Aorta (tissue), 5 donors: ENCODE measurements around the gene CHID1. TPM values are rescaled to one million over a fixed set of nuclear protein-coding genes. Genes with fewer than 3 reads are reported as not detected.

Source experiments
- ATAC-seq: fragments of 200-7000 bp; cut with Tn5 transposase; one replicate; pipeline ENCODE4 v1.9.1; 2022; ENCODE audit warnings: moderate library complexity; ENCODE audit not compliant: low FRiP score
- DNase-seq, 2 donors: peaks; one replicate each; pipeline ENCODE4 v3.0.0-alpha.2; 2020
- H3K27ac ChIP-seq, 2 donors: one replicate each; pipeline ENCODE4 v1.5.1; 2013; ENCODE audit warnings: low read length in 2 of 2, mild to moderate bottlenecking in 2 of 2, moderate library complexity in 2 of 2, control low read depth in 1 of 2, inconsistent platforms in 1 of 2, low read depth in 1 of 2
- H3K27me3 ChIP-seq, 2 donors: one replicate each; pipeline ENCODE4 v1.6.1; 2013; ENCODE audit warnings: control low read depth in 1 of 2, low read length in 1 of 2, mild to moderate bottlenecking in 1 of 2, moderate library complexity in 1 of 2; ENCODE audit not compliant: insufficient read depth in 2 of 2, control insufficient read depth in 1 of 2
- H3K36me3 ChIP-seq, 2 donors: one replicate each; pipeline ENCODE4 v1.6.1; 2013; ENCODE audit warnings: control low read depth in 1 of 2, low read length in 1 of 2, mild to moderate bottlenecking in 1 of 2; ENCODE audit not compliant: insufficient read depth in 2 of 2, control insufficient read depth in 1 of 2
- H3K4me1 ChIP-seq, 2 donors: one replicate each; pipeline ENCODE4 v1.6.1; 2013; ENCODE audit warnings: low read length in 2 of 2, control low read depth in 1 of 2, mild to moderate bottlenecking in 1 of 2, moderate library complexity in 1 of 2; ENCODE audit not compliant: insufficient read depth in 2 of 2, control insufficient read depth in 1 of 2
- H3K4me3 ChIP-seq, 2 donors: one replicate each; pipeline ENCODE4 v1.5.1; 2013; ENCODE audit warnings: low read length in 2 of 2, control low read depth in 1 of 2, mild to moderate bottlenecking in 1 of 2
- H3K9me3 ChIP-seq: one replicate; pipeline ENCODE4 v1.6.1; 2013; ENCODE audit warnings: mild to moderate bottlenecking, low read length; ENCODE audit not compliant: control insufficient read depth
- WGBS, 2 donors: extraction: QIAGEN DNeasy Blood & Tissue Kit; methylation state at CpG; one replicate each; pipeline ENCODE4 v1.1.7; 2013; 5-methylcytosine and 5-hydroxymethylcytosine counted together
- intact Hi-C, 2 donors: fragments of 100-400 bp; cut with DNase I; formaldehyde crosslinking; loops; one replicate each; pipeline versions ENCODE4 v1.14.2 to v1.15.0; 2022
- polyA plus RNA-seq, 2 donors: library from polyadenylated mRNA; stranded (reverse); fragments of 200-250 nt; gene quantifications; one replicate each; pipeline ENCODE4 v1.2.3, GENCODE V29; 2013
- total RNA-seq, 2 donors: library from RNA; stranded (reverse); fragmentation: NEBNext Ultra II Directional; extraction: Animal tissue kit (Norgen Biotek cat#: 25700); gene quantifications; one replicate each; pipeline ENCODE4 v1.2.1, GENCODE V29; 2021
- donor health status: healthy with polysubstance abuse.
- donor health status: Bipolar disorder and iron deficiency.
- donor health status: DM: no; HTN: no; CAD: no.
- donor health status: DM: no; HTN: no; CAD: no.
- donor health status: DM: yes; HTN: yes; CAD: no.

The CHID1 gene
- total and polyA plus RNA-seq, 4 donors, result 29.6 to 77.4 (median 57.8) TPM

DNA sequence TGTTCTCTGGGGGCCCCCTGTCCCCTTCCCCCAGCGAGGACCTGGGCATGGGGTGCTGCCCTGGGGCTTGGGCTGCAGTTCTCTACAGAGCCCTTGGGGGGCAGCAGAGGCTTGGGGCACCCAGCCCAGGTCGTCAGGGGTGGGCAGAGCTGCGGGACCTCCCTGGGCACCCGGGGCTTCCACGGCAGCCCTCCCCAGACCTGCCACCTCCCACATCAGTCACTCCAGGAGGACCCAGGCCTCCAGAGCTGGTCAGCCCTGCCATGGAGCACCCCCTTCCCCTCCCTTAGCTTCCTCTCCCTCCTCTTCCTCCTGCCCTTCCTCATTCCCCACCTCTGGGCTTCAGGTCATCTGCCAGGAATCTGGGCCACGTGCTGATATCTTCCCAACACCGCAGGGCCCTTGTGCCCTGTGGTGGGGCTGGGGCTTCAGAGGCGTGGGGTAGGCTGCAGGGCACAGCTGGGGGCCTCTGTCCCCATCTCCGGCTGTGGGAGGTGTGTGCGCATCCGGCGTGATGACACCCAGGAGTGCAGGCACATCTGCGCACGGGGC is 62.2 kb downstream of the CHID1 start:
- Histone ChIP-seq H3K27ac (no peak overlapping the region), H3K4me1 (no peaks in the 10 kb centered on the region), H3K4me3 (no peak overlapping the region), H3K36me3 (no peaks in the 10 kb centered on the region), H3K9me3 (no peaks in the 10 kb centered on the region), H3K27me3 (no peaks in the 10 kb centered on the region)
- 36 to 39% methylated on average over 13 to 14 of the region's 14 CpGs for WGBS, 2 donors
- DNase-seq, result peak in 1 of 2 donors; percentile 88
- no peak for ATAC-seq
- intact Hi-C loops, result loop anchor here (2.0 to 5.0 kb wide), 3 partner anchors 64 to 202 kb away; partner anchors contain the start of gene CHID1 (in 1 of the 2)

DNA sequence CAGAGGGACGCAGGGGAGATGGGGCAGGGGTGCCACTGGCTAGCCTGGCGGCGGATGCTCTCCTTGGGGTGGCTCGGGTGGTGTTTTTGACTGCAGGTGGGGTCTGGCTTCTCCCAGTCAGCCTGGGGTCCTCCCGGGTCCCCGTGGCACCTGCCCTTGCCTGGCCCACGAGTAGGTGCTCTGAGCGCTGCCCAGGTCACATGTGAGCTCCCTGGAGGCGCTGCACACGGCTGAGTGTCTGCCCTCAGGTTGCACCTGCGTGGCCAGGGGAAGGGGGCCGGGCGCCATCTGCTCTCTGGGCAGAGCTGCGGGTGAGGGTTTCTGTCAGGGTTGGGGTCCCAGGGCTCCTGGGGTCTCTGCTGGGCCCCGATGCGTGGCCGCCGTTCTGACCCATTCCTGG is 62.7 kb downstream of the CHID1 start:
- ATAC-seq (no peak), DNase-seq (no peak)
- Histone ChIP-seq H3K27me3 (no peaks in the 10 kb centered on the region), H3K27ac (no peak overlapping the region), H3K4me1 (no peaks in the 10 kb centered on the region), H3K4me3 (no peak overlapping the region), H3K9me3 (no peaks in the 10 kb centered on the region), H3K36me3 (no peaks in the 10 kb centered on the region)
- WGBS, 2 donors, result 87 to 90% methylated on average over 17 to 18 of the region's 18 CpGs
- intact Hi-C loops, result loop anchor here (2.0 to 5.0 kb wide), 3 partner anchors 64 to 203 kb away; partner anchors contain the start of gene CHID1 (in 1 of the 2)

DNA sequence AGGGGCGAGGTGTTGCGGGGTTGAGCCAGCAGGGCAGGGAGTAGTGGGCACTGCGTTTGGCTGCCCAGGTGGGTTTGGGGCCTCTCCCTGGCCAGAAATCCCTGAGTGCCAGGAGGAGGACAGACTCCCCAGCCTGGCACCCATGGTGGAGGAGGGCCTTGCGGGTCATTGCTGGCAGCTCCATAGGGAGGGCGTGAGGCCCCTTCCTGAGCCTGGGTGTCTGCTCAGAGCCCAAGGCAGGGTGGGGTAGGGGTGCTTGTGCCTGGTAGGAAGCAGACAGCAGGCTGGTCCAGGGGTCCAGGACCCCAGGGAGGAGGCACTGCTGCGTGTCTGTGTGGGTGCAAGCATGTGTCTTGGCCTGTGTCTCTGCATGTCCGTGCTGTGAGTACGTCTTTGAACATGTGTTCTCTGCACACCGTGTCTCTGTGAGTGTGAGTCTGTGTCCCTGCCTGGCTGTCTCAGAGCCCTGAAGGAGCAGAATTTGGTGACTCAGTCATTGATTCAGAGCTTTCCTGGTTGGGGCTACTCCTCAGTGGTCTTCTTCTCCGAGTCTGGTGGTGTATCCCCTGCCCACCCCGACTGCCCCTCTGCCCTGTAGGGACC is 64.0 kb downstream of the CHID1 start:
- H3K4me3 ChIP-seq, result no peak overlapping the region
- 57 to 60% methylated on average over 11 of the region's 11 CpGs for WGBS, 2 donors
- no peak for DNase-seq
- no peak for ATAC-seq
- H3K9me3 ChIP-seq, result no peaks in the 10 kb centered on the region
- no peaks in the 10 kb centered on the region for H3K4me1 ChIP-seq
- H3K36me3 ChIP-seq, result no peaks in the 10 kb centered on the region
- H3K27me3 ChIP-seq, result peaks cover 0 to 2% of the 10 kb centered on the region in 2 donors
- intact Hi-C loops, result loop anchor here (5.0 kb wide), 2 partner anchors 66 to 201 kb away; partner anchors contain the start of gene CHID1 (in 1 of the 2)
- H3K27ac ChIP-seq, result no peak overlapping the region

DNA sequence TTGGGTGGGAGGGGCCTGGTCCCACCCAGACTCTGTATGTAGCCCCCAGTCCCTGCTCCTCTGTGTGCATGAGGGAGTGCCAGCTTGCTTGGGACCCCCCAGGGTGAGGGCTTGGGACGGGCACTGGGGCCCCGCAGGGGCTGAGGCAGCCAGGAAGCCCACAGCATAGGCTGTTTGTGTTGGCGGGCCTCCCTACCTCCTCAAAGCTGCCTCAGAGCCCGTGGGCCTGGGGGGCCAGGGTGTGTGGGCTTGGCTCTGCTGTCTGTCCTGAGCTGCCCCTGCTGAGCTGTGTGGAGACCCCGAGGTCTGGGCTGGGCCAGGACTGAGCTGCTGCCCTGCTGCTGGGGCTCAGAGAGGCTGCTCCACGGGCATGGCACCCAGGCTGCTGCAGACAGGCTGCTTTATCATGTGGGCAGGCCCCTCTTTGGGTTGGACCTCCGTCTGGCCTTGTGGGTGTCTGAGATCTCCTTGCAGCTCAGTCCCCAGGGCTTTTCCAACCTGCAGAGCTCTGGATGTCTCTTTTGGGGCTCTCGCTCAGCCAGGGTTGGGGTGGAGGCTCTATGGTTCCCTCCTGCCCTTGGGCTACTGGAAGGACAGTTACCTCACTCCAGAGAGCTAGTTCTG is 64.6 kb downstream of the CHID1 start:
- H3K4me1 ChIP-seq, result no peaks in the 10 kb centered on the region
- H3K27me3 ChIP-seq, result peaks cover 0 to 2% of the 10 kb centered on the region in 2 donors
- no peak for ATAC-seq
- DNase-seq, result no peak
- intact Hi-C loops, result loop anchor here (5.0 kb wide), 2 partner anchors 66 to 201 kb away; partner anchors contain the start of gene CHID1 (in 1 of the 2)
- no peaks in the 10 kb centered on the region for H3K9me3 ChIP-seq
- H3K36me3 ChIP-seq, result no peaks in the 10 kb centered on the region
- H3K4me3 ChIP-seq, result no peak overlapping the region
- H3K27ac ChIP-seq, result no peak overlapping the region
- 20% methylated on average over 8 of the region's 8 CpGs for WGBS, 2 donors

DNA sequence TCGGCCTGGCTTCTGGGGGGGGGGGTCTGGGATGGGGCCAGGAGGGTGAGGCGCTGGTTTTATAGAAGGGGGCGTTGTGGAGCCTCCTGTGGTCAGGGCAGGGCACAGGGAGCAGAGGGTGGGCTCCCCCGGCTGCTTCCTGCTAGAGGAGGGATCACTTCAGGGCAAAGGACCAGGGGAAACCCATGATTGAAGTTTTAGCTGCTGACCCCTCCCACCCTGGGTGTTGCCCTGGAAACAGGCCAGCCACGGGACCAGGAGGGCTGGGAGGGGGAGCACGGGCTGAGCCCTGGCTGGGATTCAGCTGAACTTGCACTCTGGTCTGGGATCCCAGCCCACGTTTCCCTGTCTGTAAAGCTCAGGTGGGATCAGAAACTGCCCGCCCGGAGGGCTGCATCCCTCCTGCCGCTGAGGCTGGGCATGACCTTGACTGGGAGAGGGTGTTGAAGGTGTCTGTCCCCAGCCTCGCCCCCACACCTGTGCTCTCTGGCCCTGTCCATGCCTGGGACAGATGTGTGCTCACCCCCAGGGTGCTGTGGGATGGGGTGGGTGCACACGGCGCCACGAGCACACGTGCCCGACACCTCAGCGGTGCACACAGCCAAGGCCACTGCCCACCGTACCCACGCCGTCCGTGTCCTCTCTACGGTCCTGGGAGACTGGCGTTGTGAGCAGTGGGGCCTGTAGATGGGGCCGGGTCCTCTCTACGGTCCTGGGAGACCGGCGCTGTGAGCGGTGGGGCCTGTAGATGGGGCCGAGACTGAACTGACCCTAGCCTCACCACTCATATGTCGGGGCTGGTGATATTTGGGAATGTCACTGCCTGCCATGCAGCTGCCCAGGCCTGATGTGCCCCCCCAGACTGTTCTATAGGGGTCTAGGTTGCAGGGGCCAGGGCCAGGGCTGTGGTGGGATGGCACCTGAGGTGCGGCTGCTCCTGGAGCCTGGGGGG is 65.6 kb downstream of the CHID1 start:
- peak overlapping the region; percentile 15 to 53 for H3K27ac ChIP-seq
- 12 to 13% methylated on average over 29 to 31 of the region's 31 CpGs for WGBS, 2 donors
- no peaks in the 10 kb centered on the region for H3K4me1 ChIP-seq
- no peaks in the 10 kb centered on the region for H3K36me3 ChIP-seq
- H3K9me3 ChIP-seq, result no peaks in the 10 kb centered on the region
- DNase-seq (peak; percentile 93 to 96), ATAC-seq (peak; percentile 75)
- H3K4me3 ChIP-seq, result peak overlapping the region in 1 of 2 donors; percentile 31
- peaks cover 0 to 2% of the 10 kb centered on the region in 2 donors for H3K27me3 ChIP-seq
- intact Hi-C loops, result loop anchor here (5.0 kb wide), 2 partner anchors 67 to 202 kb away; partner anchors contain the start of gene CHID1 (in 1 of the 2)

DNA sequence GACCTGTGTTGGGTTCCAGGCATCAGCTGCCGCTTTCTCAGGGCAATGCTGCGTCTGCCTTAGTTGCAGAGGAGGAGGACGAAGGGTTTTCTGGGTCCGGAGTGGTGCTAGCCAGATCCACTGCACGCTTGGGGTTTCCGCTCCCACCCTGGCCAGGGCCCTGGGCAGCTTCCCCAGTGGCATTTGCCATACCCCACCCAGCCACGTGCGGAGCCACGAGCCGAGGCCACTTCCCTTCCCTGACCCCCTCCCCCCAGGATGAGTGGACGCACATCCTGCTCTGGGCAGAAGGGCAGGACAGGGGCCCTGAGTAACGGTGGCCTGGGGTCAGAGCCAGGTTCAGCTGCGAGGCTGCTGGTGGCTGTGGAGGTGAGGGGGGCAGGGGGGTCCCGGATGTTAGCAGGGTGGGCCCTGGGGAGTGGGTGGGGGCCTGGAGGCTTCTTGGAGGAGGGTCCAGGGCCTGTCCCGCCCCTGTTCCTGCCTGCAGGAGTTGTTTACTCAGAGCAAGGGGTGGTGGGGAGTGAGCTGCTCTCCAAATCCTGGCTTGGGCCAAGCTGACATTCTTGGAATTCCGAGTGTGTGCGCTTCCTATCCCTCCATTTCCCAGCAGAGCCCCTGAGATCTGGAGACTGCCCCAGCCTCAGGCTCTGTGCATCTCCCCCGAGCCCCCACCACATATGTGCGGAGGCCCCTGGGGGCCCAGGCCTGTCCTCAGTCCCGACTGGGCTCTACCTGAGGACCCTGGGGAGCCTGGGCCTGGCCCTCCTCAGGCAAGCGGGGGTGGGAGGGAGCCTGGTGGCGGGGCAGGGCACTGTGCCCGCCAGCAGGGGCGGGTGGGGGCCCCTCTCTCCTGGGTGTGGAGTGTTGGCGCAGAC is 66.6 kb downstream of the CHID1 start:
- whole genome bisulfite sequencing, 2 donors, result 1% methylated on average over 21 to 25 of the region's 25 CpGs
- H3K36me3 ChIP-seq, result no peaks in the 10 kb centered on the region
- H3K4me3 ChIP-seq, result peak overlapping the region; percentile 31 to 73
- intact Hi-C loops, result no loop called here
- DNase-seq, result peak; percentile 96 to 98
- H3K9me3 ChIP-seq, result no peaks in the 10 kb centered on the region
- peak overlapping the region; percentile 15 to 69 for H3K27ac ChIP-seq
- H3K4me1 ChIP-seq, result no peaks in the 10 kb centered on the region
- peak; percentile 75 for ATAC-seq
- H3K27me3 ChIP-seq, result peaks cover 0 to 2% of the 10 kb centered on the region in 2 donors

DNA sequence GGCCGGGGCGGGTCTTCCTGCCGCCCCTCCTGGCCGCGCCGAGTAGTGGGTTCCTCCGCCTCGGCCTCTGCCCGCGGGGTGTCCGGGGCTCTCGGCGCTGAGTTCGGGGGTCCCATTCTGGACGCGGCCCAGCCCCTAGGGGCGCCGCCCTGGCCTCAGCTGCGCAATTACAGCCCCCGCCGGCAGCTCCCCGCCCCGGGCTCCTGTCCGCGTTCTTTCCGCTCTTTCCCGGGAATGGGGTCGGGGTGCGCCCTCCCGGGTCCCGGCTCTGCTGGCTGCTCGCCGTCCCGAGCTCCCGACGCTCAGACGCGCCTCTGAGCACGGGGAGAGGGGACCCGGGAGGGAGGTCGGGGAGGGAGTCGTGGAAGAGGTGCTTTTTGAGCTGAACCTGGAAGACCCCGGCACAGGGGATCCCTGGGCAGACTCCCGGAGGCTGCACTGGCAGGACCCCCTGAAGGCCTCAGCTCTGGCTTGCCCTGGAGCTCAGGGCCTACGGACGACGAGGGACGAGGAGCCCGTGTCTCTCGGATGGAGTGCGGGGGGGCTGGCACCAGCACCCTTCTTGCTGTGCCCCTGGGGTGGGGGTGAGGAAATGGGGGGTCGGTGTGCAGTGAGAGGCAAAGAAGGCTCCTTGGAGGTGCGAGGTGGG is 67.4 kb downstream of the CHID1 start:
- intact Hi-C loops, result no loop called here
- DNase-seq (no peak), ATAC-seq (no peak)
- Histone ChIP-seq H3K4me3 (peak overlapping the region; percentile 60 to 73), H3K27ac (peak overlapping the region in 1 of 2 donors; percentile 11), H3K9me3 (no peaks in the 10 kb centered on the region), H3K27me3 (peaks cover 0 to 2% of the 10 kb centered on the region in 2 donors), H3K4me1 (no peaks in the 10 kb centered on the region), H3K36me3 (peaks cover 0 to 3% of the 10 kb centered on the region in 2 donors)
- 1% methylated on average over 31 to 53 of the region's 53 CpGs for WGBS, 2 donors
